Osteocyte (in vitro differentiated cells): ENCODE data around the gene UMAD1. TPM values are rescaled to one million over a fixed set of nuclear protein-coding genes. Genes with fewer than 3 reads are reported as not detected.

Experiments
- DNase-seq: peaks from one replicate; pipeline ENCODE4 v3.0.0; 2021; ENCODE audit warnings: mixed read lengths; ENCODE audit not compliant: unreplicated experiment; ENCODE audit errors: extremely low spot score
- H3K27ac Mint-ChIP-seq: one replicate; pipeline ENCODE4 v1.8.0; 2021; ENCODE audit warnings: mild to moderate bottlenecking, mixed read lengths; ENCODE audit not compliant: unreplicated experiment
- H3K27me3 Mint-ChIP-seq: one replicate; pipeline ENCODE4 v1.8.0; 2021; ENCODE audit warnings: mixed read lengths; ENCODE audit not compliant: unreplicated experiment
- H3K36me3 Mint-ChIP-seq: one replicate; pipeline ENCODE4 v1.8.0; 2021; ENCODE audit warnings: mixed read lengths; ENCODE audit not compliant: unreplicated experiment
- H3K4me1 Mint-ChIP-seq: one replicate; pipeline ENCODE4 v1.8.0; 2021; ENCODE audit warnings: mixed read lengths; ENCODE audit not compliant: unreplicated experiment
- H3K4me3 Mint-ChIP-seq: one replicate; pipeline ENCODE4 v1.8.0; 2021; ENCODE audit warnings: mild to moderate bottlenecking, moderate library complexity, mixed read lengths; ENCODE audit not compliant: unreplicated experiment
- H3K9me3 Mint-ChIP-seq: one replicate; pipeline ENCODE4 v1.8.0; 2021; ENCODE audit warnings: mixed read lengths; ENCODE audit not compliant: unreplicated experiment
- CTCF ChIP-seq: fragments of 200-600 bp; sonication (generic); IDR thresholded peaks from 2 replicates; pipeline ENCODE4 v1.5.0; 2021; ENCODE audit warnings: antibody characterized with exemption, mild to moderate bottlenecking, moderate library complexity
- total RNA-seq: library from RNA; stranded (reverse); gene quantifications from 2 replicates; pipeline ENCODE4 v1.2.1, GENCODE V29; 2021

The UMAD1 gene
- total RNA-seq, 1 donor from 2014 or later, result 10.9 TPM

- no peaks in the 10 kb centered on the region for H3K9me3 Mint-ChIP-seq
- H3K27ac Mint-ChIP-seq, result no peak overlapping the region
- peaks cover 10% of the 10 kb centered on the region for H3K4me1 Mint-ChIP-seq
- DNase-seq, result no peak
- no peak for TF ChIP-seq CTCF
- H3K4me3 Mint-ChIP-seq, result no peak overlapping the region
- H3K27me3 Mint-ChIP-seq, result no peaks in the 10 kb centered on the region
- H3K36me3 Mint-ChIP-seq, result no peaks in the 10 kb centered on the region
These were observed 146.0 kb downstream of the UMAD1 start for GRCh38 chr7:7786595-7786994.

- no peaks in the 10 kb centered on the region for H3K9me3 Mint-ChIP-seq
- TF ChIP-seq CTCF, result no peak
- no peak for DNase-seq
- peaks cover 12% of the 10 kb centered on the region for H3K4me1 Mint-ChIP-seq
- H3K36me3 Mint-ChIP-seq, result peaks cover 6% of the 10 kb centered on the region
- H3K27ac Mint-ChIP-seq, result no peak overlapping the region
- H3K27me3 Mint-ChIP-seq, result no peaks in the 10 kb centered on the region
- no peak overlapping the region for H3K4me3 Mint-ChIP-seq
These were observed 149.0 kb downstream of the UMAD1 start for GRCh38 chr7:7789551-7789988.

- H3K4me3 Mint-ChIP-seq, result no peak overlapping the region
- H3K27me3 Mint-ChIP-seq, result no peaks in the 10 kb centered on the region
- H3K4me1 Mint-ChIP-seq, result peaks cover 15% of the 10 kb centered on the region
- H3K36me3 Mint-ChIP-seq, result peaks cover 6% of the 10 kb centered on the region
- H3K9me3 Mint-ChIP-seq, result no peaks in the 10 kb centered on the region
- no peak overlapping the region for H3K27ac Mint-ChIP-seq
- DNase-seq, result no peak
- no peak for TF ChIP-seq CTCF
These were observed 149.6 kb downstream of the UMAD1 start for GRCh38 chr7:7790041-7790741.

GRCh38 chr7:7791523-7791922, 151.0 kb downstream of the UMAD1 start:
- no peak for DNase-seq
- Mint-ChIP-seq H3K27me3 (no peaks in the 10 kb centered on the region), H3K36me3 (peaks cover 6% of the 10 kb centered on the region), H3K9me3 (peaks cover 1% of the 10 kb centered on the region), H3K4me1 (peaks cover 26% of the 10 kb centered on the region), H3K4me3 (no peak overlapping the region), H3K27ac (no peak overlapping the region)
- TF ChIP-seq CTCF, result no peak

- Mint-ChIP-seq H3K36me3 (peaks cover 6% of the 10 kb centered on the region), H3K4me1 (peaks cover 26% of the 10 kb centered on the region), H3K4me3 (no peak overlapping the region), H3K9me3 (peaks cover 6% of the 10 kb centered on the region), H3K27ac (no peak overlapping the region), H3K27me3 (no peaks in the 10 kb centered on the region)
- no peak for TF ChIP-seq CTCF
- DNase-seq, result no peak
These were observed 151.5 kb downstream of the UMAD1 start for GRCh38 chr7:7792056-7792455.
